HCT116 (cell line): ENCODE measurements around the gene COA7.

ENCODE experiments used
- CBX3 ChIP-seq: IDR thresholded peaks from 2 replicates; pipeline ENCODE4 v1.6.1; 2012; ENCODE audit warnings: low read depth
- EZH2 ChIP-seq: fragments of 200-600 bp; sonication (generic); IDR thresholded peaks from 2 replicates; pipeline ENCODE4 v1.6.1; 2017; ENCODE audit warnings: antibody characterized with exemption, mixed run types
- EZH2phosphoT487 ChIP-seq: fragments of 200-600 bp; IDR thresholded peaks from 2 replicates; pipeline ENCODE4 v1.6.1; 2018; ENCODE audit warnings: antibody characterized with exemption, borderline replicate concordance
- JUND ChIP-seq: IDR thresholded peaks from 2 replicates; pipeline ENCODE4 v1.6.1; 2012
- POLR2AphosphoS5 ChIP-seq: IDR thresholded peaks from 2 replicates; pipeline ENCODE4 v1.6.1; 2011; ENCODE audit warnings: mild to moderate bottlenecking, low read depth, low read length, moderate library complexity
- RAD21 ChIP-seq: IDR thresholded peaks from 2 replicates; pipeline ENCODE4 v1.6.1; 2012; ENCODE audit warnings: low read depth, mild to moderate bottlenecking
- SIN3A ChIP-seq: IDR thresholded peaks from 2 replicates; pipeline ENCODE4 v1.6.1; 2012; ENCODE audit warnings: low read depth
- SRF ChIP-seq: IDR thresholded peaks from 2 replicates; pipeline ENCODE4 v1.6.1; 2012; ENCODE audit warnings: low read depth
- TCF7L2 ChIP-seq: IDR thresholded peaks from 2 replicates; pipeline ENCODE4 v1.7.0; 2011; ENCODE audit warnings: borderline replicate concordance, inconsistent platforms; ENCODE audit not compliant: insufficient read depth, insufficient read length; ENCODE audit errors: extremely low read depth
- YY1 ChIP-seq: IDR thresholded peaks from 2 replicates; pipeline ENCODE4 v1.6.1; 2011; ENCODE audit warnings: low read length, low read depth, moderate library complexity, mild to moderate bottlenecking; ENCODE audit not compliant: insufficient replicate concordance; ENCODE audit errors: extremely low read depth
- ZFX ChIP-seq: fragments of 450-650 bp; IDR thresholded peaks from 2 replicates; pipeline ENCODE4 v1.6.1; 2017
- TF ChIP-seq, protein P1 (sequence below): IDR thresholded peaks from 2 replicates; pipeline ENCODE4 v1.6.1; 2012
- TF ChIP-seq, protein P2 (sequence below), 3 experiments: fragments of 200-600 bp in 1 of 3; sonication (generic) in 1 of 3; IDR thresholded peaks in 2 of 3; conservative IDR thresholded peaks in 1 of 3; 2 replicates each; pipeline ENCODE4 v1.5.1; 2012 to 2017; ENCODE audit warnings: low read depth in 2 of 3, low read length in 2 of 3, antibody characterized with exemption in 1 of 3, borderline replicate concordance in 1 of 3, control low read depth in 1 of 3, mild to moderate bottlenecking in 1 of 3, mixed read lengths in 1 of 3, mixed run types in 1 of 3, moderate library complexity in 1 of 3; ENCODE audit not compliant: insufficient read depth in 1 of 3
- TF ChIP-seq, protein P3 (sequence below): IDR thresholded peaks from 2 replicates; pipeline ENCODE4 v1.6.1; 2012; ENCODE audit warnings: low read depth

- TF ChIP-seq, protein P1, sequence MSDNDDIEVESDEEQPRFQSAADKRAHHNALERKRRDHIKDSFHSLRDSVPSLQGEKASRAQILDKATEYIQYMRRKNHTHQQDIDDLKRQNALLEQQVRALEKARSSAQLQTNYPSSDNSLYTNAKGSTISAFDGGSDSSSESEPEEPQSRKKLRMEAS = no peak
- TF ChIP-seq, protein P2, sequence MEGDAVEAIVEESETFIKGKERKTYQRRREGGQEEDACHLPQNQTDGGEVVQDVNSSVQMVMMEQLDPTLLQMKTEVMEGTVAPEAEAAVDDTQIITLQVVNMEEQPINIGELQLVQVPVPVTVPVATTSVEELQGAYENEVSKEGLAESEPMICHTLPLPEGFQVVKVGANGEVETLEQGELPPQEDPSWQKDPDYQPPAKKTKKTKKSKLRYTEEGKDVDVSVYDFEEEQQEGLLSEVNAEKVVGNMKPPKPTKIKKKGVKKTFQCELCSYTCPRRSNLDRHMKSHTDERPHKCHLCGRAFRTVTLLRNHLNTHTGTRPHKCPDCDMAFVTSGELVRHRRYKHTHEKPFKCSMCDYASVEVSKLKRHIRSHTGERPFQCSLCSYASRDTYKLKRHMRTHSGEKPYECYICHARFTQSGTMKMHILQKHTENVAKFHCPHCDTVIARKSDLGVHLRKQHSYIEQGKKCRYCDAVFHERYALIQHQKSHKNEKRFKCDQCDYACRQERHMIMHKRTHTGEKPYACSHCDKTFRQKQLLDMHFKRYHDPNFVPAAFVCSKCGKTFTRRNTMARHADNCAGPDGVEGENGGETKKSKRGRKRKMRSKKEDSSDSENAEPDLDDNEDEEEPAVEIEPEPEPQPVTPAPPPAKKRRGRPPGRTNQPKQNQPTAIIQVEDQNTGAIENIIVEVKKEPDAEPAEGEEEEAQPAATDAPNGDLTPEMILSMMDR (IDR thresholded peaks at IDR 0.05 in 2 of 3, conservative IDR thresholded peaks at IDR 0.05 in 1 of 3; ENCODE audit: borderline replicate concordance in 1 of 3, insufficient read depth in 1 of 3, low read depth in 2 of 3, low read length in 2 of 3) = no peak
- TF ChIP-seq ZFX = no peak
- TF ChIP-seq SRF = no peak
- no peak for TF ChIP-seq SIN3A
- TF ChIP-seq, protein P3, sequence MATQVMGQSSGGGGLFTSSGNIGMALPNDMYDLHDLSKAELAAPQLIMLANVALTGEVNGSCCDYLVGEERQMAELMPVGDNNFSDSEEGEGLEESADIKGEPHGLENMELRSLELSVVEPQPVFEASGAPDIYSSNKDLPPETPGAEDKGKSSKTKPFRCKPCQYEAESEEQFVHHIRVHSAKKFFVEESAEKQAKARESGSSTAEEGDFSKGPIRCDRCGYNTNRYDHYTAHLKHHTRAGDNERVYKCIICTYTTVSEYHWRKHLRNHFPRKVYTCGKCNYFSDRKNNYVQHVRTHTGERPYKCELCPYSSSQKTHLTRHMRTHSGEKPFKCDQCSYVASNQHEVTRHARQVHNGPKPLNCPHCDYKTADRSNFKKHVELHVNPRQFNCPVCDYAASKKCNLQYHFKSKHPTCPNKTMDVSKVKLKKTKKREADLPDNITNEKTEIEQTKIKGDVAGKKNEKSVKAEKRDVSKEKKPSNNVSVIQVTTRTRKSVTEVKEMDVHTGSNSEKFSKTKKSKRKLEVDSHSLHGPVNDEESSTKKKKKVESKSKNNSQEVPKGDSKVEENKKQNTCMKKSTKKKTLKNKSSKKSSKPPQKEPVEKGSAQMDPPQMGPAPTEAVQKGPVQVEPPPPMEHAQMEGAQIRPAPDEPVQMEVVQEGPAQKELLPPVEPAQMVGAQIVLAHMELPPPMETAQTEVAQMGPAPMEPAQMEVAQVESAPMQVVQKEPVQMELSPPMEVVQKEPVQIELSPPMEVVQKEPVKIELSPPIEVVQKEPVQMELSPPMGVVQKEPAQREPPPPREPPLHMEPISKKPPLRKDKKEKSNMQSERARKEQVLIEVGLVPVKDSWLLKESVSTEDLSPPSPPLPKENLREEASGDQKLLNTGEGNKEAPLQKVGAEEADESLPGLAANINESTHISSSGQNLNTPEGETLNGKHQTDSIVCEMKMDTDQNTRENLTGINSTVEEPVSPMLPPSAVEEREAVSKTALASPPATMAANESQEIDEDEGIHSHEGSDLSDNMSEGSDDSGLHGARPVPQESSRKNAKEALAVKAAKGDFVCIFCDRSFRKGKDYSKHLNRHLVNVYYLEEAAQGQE = no peak
- no peak for TF ChIP-seq EZH2phosphoT487
- no peak for TF ChIP-seq JUND
- TF ChIP-seq POLR2AphosphoS5 = no peak
- no peak for TF ChIP-seq EZH2
- no peak for TF ChIP-seq RAD21
- no peak for TF ChIP-seq TCF7L2
- no peak for TF ChIP-seq CBX3
- no peak for TF ChIP-seq YY1
These were observed 30.2 kb downstream of the COA7 start for GRCh38 chr1:52667984-52668383.
